ENCODE results near the gene ARMH4.

- TF ChIP-seq EZH2 (IDR thresholded peaks at IDR 0.05; ENCODE audit: borderline replicate concordance, low read depth, low read length, poor library complexity, severe bottlenecking): no peak
- TF ChIP-seq CTCF (conservative IDR thresholded peaks at IDR 0.05; ENCODE audit: low read depth, low read length): no peak
These were observed 175.3 kb downstream of the ARMH4 start for GRCh38 chr14:57976701-57977100.
